SH-SY5Y (cell line): ENCODE results near the gene ITGA7.

Experiments used
- GATA2 ChIP-seq: IDR thresholded peaks from 2 replicates; pipeline ENCODE4 v1.6.1; 2011; ENCODE audit warnings: mild to moderate bottlenecking, low read depth, low read length
- GATA3 ChIP-seq: IDR thresholded peaks from 2 replicates; pipeline ENCODE4 v1.6.1; 2011; ENCODE audit warnings: low read depth, mild to moderate bottlenecking, low read length, moderate library complexity

GRCh38 chr12:55652352-55652751 lies 55.4 kb downstream of the ITGA7 start:
- no peak for TF ChIP-seq GATA2
- no peak for TF ChIP-seq GATA3
